ENCODE data around the gene COG1.

The COG1 gene

GRCh38 chr17:73223626-73224230 is 30.9 kb downstream of the COG1 start:
- no peak overlapping the region for H3K4me3 ChIP-seq (ENCODE audit: low read length)
- no peak for TF ChIP-seq ZNF274 (IDR thresholded peaks at IDR 0.05; ENCODE audit: low read depth, low read length)

GRCh38 chr17:73224237-73224636 is 31.4 kb downstream of the COG1 start:
- TF ChIP-seq ZNF274 (IDR thresholded peaks at IDR 0.05; ENCODE audit: low read depth, low read length) = no peak
- no peak overlapping the region for H3K4me3 ChIP-seq (ENCODE audit: low read length)

- TF ChIP-seq ZNF274 (IDR thresholded peaks at IDR 0.05; ENCODE audit: low read depth, low read length) = no peak
- no peak overlapping the region for H3K4me3 ChIP-seq (ENCODE audit: low read length)
Observed at GRCh38 chr17:73224663-73225305, 31.9 kb downstream of the COG1 start.

- H3K4me3 ChIP-seq (ENCODE audit: low read length) = peak overlapping the region; percentile 41; the same call in 1 of the 2 replicates
- TF ChIP-seq ZNF274 (IDR thresholded peaks at IDR 0.05; ENCODE audit: low read depth, low read length) = no peak
Observed at GRCh38 chr17:73226556-73227172, 33.8 kb downstream of the COG1 start.

GRCh38 chr17:73227379-73227778 is 34.5 kb downstream of the COG1 start:
- no peak for TF ChIP-seq ZNF274 (IDR thresholded peaks at IDR 0.05; ENCODE audit: low read depth, low read length)
- H3K4me3 ChIP-seq (ENCODE audit: low read length) = peak overlapping the region; percentile 41; the same call in 1 of the 2 replicates

GRCh38 chr17:73227944-73228343 is 35.1 kb downstream of the COG1 start:
- TF ChIP-seq ZNF274 (IDR thresholded peaks at IDR 0.05; ENCODE audit: low read depth, low read length) = no peak
- H3K4me3 ChIP-seq (ENCODE audit: low read length) = no peak overlapping the region

- no peak overlapping the region for H3K4me3 ChIP-seq (ENCODE audit: low read length)
- TF ChIP-seq ZNF274 (IDR thresholded peaks at IDR 0.05; ENCODE audit: low read depth, low read length) = no peak
Observed at GRCh38 chr17:73228748-73229236, 35.9 kb downstream of the COG1 start.

- no peak for TF ChIP-seq ZNF274 (IDR thresholded peaks at IDR 0.05; ENCODE audit: low read depth, low read length)
- peak overlapping the region; percentile 94; the same call in 1 of the 2 replicates for H3K4me3 ChIP-seq (ENCODE audit: low read length)
Observed at GRCh38 chr17:73230088-73230487, 37.2 kb downstream of the COG1 start.

GRCh38 chr17:73231395-73231794 is 38.5 kb downstream of the COG1 start:
- peak overlapping the region; percentile 94 for H3K4me3 ChIP-seq (ENCODE audit: low read length)
- no peak for TF ChIP-seq ZNF274 (IDR thresholded peaks at IDR 0.05; ENCODE audit: low read depth, low read length)

GRCh38 chr17:73231841-73232586 is 39.2 kb downstream of the COG1 start:
- peak overlapping the region; percentile 94 for H3K4me3 ChIP-seq (ENCODE audit: low read length)
- TF ChIP-seq ZNF274 (IDR thresholded peaks at IDR 0.05; ENCODE audit: low read depth, low read length) = no peak

GRCh38 chr17:73232587-73233373 is 39.9 kb downstream of the COG1 start:
- H3K4me3 ChIP-seq (ENCODE audit: low read length) = peak overlapping the region; percentile 94
- TF ChIP-seq ZNF274 (IDR thresholded peaks at IDR 0.05; ENCODE audit: low read depth, low read length) = no peak

- TF ChIP-seq ZNF274 (IDR thresholded peaks at IDR 0.05; ENCODE audit: low read depth, low read length) = no peak
- no peak overlapping the region for H3K4me3 ChIP-seq (ENCODE audit: low read length)
Observed at GRCh38 chr17:73234736-73235135, 41.9 kb downstream of the COG1 start.

GRCh38 chr17:73237714-73238113 is 44.9 kb downstream of the COG1 start:
- H3K4me3 ChIP-seq (ENCODE audit: low read length) = no peak overlapping the region; the same call in 1 of the 2 replicates
- TF ChIP-seq ZNF274 (IDR thresholded peaks at IDR 0.05; ENCODE audit: low read depth, low read length) = no peak

- no peak for TF ChIP-seq ZNF274 (IDR thresholded peaks at IDR 0.05; ENCODE audit: low read depth, low read length)
- no peak overlapping the region for H3K4me3 ChIP-seq (ENCODE audit: low read length)
Observed at GRCh38 chr17:73240561-73240960, 47.7 kb downstream of the COG1 start.

Data from GM08714 (cell line).